ENCODE data around the gene AOPEP.

DNA sequence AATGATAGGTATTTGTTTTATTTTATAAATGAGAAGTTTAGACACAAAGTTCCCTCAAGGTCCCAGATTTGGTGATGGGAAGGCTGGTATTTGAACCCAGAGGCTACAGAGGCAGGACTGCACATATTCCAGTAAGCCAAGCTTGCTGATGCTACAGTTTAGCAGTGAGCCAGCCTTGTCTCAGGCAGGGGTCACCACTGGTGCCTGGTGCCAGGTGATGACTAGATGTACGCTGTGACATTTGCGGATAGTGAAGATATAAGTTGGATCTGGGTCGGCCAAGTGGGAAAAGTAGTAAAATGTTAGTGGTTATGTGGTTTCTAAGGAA is 143.9 kb downstream of the AOPEP start:
- no peak for TF ChIP-seq CEBPB (IDR thresholded peaks at IDR 0.05)
- TF ChIP-seq NFIC (IDR thresholded peaks at IDR 0.05), result no peak
- no peak for TF ChIP-seq EP300 (IDR thresholded peaks at IDR 0.05; ENCODE audit: borderline replicate concordance)
- TF ChIP-seq TAF1 (IDR thresholded peaks at IDR 0.05; ENCODE audit: low read depth), result no peak
- TF ChIP-seq, protein P1, sequence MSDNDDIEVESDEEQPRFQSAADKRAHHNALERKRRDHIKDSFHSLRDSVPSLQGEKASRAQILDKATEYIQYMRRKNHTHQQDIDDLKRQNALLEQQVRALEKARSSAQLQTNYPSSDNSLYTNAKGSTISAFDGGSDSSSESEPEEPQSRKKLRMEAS (IDR thresholded peaks at IDR 0.05), result no peak
- no peak for TF ChIP-seq REST (IDR thresholded peaks at IDR 0.05; ENCODE audit: low read depth)
- TF ChIP-seq TCF12 (IDR thresholded peaks at IDR 0.05; ENCODE audit: low read depth), result no peak
- TF ChIP-seq, protein P2, sequence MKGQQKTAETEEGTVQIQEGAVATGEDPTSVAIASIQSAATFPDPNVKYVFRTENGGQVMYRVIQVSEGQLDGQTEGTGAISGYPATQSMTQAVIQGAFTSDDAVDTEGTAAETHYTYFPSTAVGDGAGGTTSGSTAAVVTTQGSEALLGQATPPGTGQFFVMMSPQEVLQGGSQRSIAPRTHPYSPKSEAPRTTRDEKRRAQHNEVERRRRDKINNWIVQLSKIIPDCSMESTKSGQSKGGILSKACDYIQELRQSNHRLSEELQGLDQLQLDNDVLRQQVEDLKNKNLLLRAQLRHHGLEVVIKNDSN (IDR thresholded peaks at IDR 0.05), result no peak
- no peak for TF ChIP-seq YY1 (IDR thresholded peaks at IDR 0.05; ENCODE audit: low read depth)
- no peak for TF ChIP-seq RAD21 (IDR thresholded peaks at IDR 0.05; ENCODE audit: low read depth)
- TF ChIP-seq FOXM1 (IDR thresholded peaks at IDR 0.05; ENCODE audit: borderline replicate concordance, low read depth), result no peak
- TF ChIP-seq EGR1 (IDR thresholded peaks at IDR 0.05), result no peak
- TF ChIP-seq TEAD4 (IDR thresholded peaks at IDR 0.05), result no peak
- no peak for TF ChIP-seq CREB1 (IDR thresholded peaks at IDR 0.05; ENCODE audit: low read depth)
